Left ventricle myocardium superior (tissue), 1 donor: ENCODE results near the gene AIM2. TPM values are rescaled to one million over a fixed set of nuclear protein-coding genes. Genes with fewer than 3 reads are reported as not detected.
"Not testable (repeated sequence)": the region's sequence is repeated elsewhere in the genome, so short reads cannot be mapped to it uniquely, and the experiment has no call there.

Experiments used
- ATAC-seq: fragments of 200-7000 bp; cut with Tn5 transposase; one replicate; pipeline ENCODE4 v1.9.1; 2020; ENCODE audit warnings: mild to moderate bottlenecking, moderate library complexity
- DNase-seq: peaks from one replicate; pipeline ENCODE4 v3.0.0-alpha.2; 2020
- intact Hi-C: fragments of 100-400 bp; cut with micrococcal nuclease; formaldehyde crosslinking; loops from one replicate; pipeline ENCODE4 v1.11.0; 2022
- total RNA-seq: library from RNA; stranded (reverse); fragmentation: NEBNext Ultra II Directional; extraction: Animal tissue kit (Norgen Biotek cat#: 25700); gene quantifications from one replicate; pipeline ENCODE4 v1.2.1, GENCODE V29; 2021
- donor health status: DM: no; HTN: yes; CAD: no; lungs with severe emphysema.

Gene AIM2
- total RNA-seq, 1 donor from 2014 or later = 0.57 TPM

- ATAC-seq = no peak
- intact Hi-C loops = no loop called here
- no peak for DNase-seq
Observed at GRCh38 chr1:159084152-159084551, 7.6 kb upstream of the AIM2 start.

GRCh38 chr1:159083013-159083412 lies 6.4 kb upstream of the AIM2 start:
- intact Hi-C loops = no loop called here
- no peak for ATAC-seq
- DNase-seq = no peak

- ATAC-seq = no peak
- no peak for DNase-seq
- intact Hi-C loops = no loop called here
Observed at GRCh38 chr1:159081626-159082025, 5.1 kb upstream of the AIM2 start.

- intact Hi-C loops = loop anchor here (10.0 kb wide), 1 partner anchor 875 kb away; no protein-coding TSS in a partner anchor
- ATAC-seq (no peak), DNase-seq (no peak)
Observed at GRCh38 chr1:159079525-159079924, 3.0 kb upstream of the AIM2 start.

- ATAC-seq = no peak
- intact Hi-C loops = loop anchor here (10.0 kb wide), 1 partner anchor 873 kb away; no protein-coding TSS in a partner anchor
- no peak for DNase-seq
Observed at GRCh38 chr1:159077120-159077961, 775 bp upstream of the AIM2 start.

GRCh38 chr1:159071970-159072582 lies 4.5 kb downstream of the AIM2 start:
- DNase-seq (no peak), ATAC-seq (peak; percentile 50)
- intact Hi-C loops = loop anchor here (10.0 kb wide), 1 partner anchor 867 kb away; no protein-coding TSS in a partner anchor

GRCh38 chr1:159068886-159069285 lies 7.7 kb downstream of the AIM2 start:
- intact Hi-C loops = no loop called here
- no peak for ATAC-seq
- no peak for DNase-seq

- intact Hi-C loops = no loop called here
- peak; percentile 54 for ATAC-seq
- no peak for DNase-seq
Observed at GRCh38 chr1:159067699-159068621, 8.6 kb downstream of the AIM2 start.

- DNase-seq (no peak), ATAC-seq (no peak)
- intact Hi-C loops = no loop called here
Observed at GRCh38 chr1:159066108-159066507, 10.5 kb downstream of the AIM2 start.

GRCh38 chr1:159065106-159065505 lies 11.5 kb downstream of the AIM2 start:
- no peak for ATAC-seq
- no peak for DNase-seq
- intact Hi-C loops = no loop called here

- intact Hi-C loops = no loop called here
- DNase-seq = no peak
- no peak for ATAC-seq
Observed at GRCh38 chr1:159058751-159059150, 17.8 kb downstream of the AIM2 start.

GRCh38 chr1:159056069-159056698 lies 20.4 kb downstream of the AIM2 start:
- DNase-seq (no peak), ATAC-seq (no peak)

GRCh38 chr1:159055181-159055641 lies 21.4 kb downstream of the AIM2 start:
- intact Hi-C loops = no loop called here
- ATAC-seq = no peak
- DNase-seq = no peak

More at GRCh38 chr1:159056069-159056698, 20.4 kb downstream of the AIM2 start:
- intact Hi-C loops = no loop called here

GRCh38 chr1:159054427-159054826 lies 22.1 kb downstream of the AIM2 start:
- no peak for DNase-seq
- intact Hi-C loops = no loop called here
- no peak for ATAC-seq

GRCh38 chr1:159051436-159051835 lies 25.1 kb downstream of the AIM2 start:
- intact Hi-C loops = no loop called here

GRCh38 chr1:159046486-159046885 lies 30.1 kb downstream of the AIM2 start:
- intact Hi-C loops, DNase-seq, ATAC-seq: not testable (repeated sequence)

More at GRCh38 chr1:159051436-159051835, 25.1 kb downstream of the AIM2 start:
- ATAC-seq (no peak), DNase-seq (no peak)

- ATAC-seq (no peak), DNase-seq (no peak)
- intact Hi-C loops = no loop called here
Observed at GRCh38 chr1:159040893-159041724, 35.5 kb downstream of the AIM2 start.

- intact Hi-C loops = no loop called here
- DNase-seq (no peak), ATAC-seq (no peak)
Observed at GRCh38 chr1:159040206-159040605, 36.4 kb downstream of the AIM2 start.
